ENCODE results near the gene PECR. TPM values are rescaled to one million over a fixed set of nuclear protein-coding genes. Genes with fewer than 3 reads are reported as not detected.

The PECR gene
- total and polyA plus RNA-seq, 5 experiments from 2014 or later = 15.7 to 33.3 (median 25.4) TPM

DNA sequence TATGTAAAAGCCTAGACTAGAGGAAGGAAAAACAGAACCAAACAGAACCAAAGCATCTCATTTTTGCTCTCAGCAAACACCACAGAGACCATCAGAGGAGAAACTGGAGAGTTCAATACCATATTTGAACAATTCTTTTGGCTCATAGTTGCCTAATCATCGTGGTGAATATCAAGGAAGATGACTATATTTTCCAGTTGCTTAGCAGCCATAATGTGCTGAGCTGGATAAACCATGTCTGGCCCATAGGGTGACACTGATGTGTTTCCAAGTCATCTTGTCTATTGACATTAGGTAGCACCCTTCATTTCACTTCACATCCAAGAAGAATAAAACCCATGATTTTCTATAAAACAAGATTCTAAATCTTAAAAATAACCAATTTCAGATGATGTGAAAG is 21.6 kb upstream of the PECR start:
- no peak for DNase-seq
- POLR2A ChIA-PET = interaction anchor here (0.5 kb wide), 1 partner anchor 16 kb away, joined by 3 read pairs; no protein-coding TSS in a partner anchor
- Mint-ChIP-seq H3K4me3 (no peak overlapping the region), H3K27ac (no peak overlapping the region), H3K27me3 (no peaks in the 10 kb centered on the region), H3K36me3 (peaks cover 0 to 15% (median 3%) of the 10 kb centered on the region in 3 donors), H3K9me3 (no peaks in the 10 kb centered on the region), H3K4me1 (peaks cover 0 to 4% (median under 1%) of the 10 kb centered on the region in 4 donors)
- ATAC-seq = no peak

DNA sequence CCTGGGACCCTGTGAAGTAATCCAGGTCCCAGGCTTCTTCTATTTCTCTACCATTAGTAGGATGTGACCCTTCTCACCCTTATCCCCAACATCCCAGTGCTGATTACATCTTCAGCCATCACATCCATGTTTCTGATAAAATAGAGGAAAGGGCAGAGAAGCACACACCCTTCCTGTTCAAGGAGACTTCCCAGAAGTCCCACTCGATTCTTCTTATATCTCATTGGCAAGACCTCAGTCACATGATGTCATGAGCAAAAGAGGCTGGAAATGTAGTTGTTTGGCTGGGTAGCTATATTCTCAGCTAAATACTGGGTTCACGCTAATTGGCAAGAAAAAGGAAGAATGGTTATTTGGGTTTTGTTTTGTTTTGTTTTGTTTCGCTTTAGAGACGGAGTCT is 19.5 kb upstream of the PECR start:
- H3K36me3 Mint-ChIP-seq = peaks cover 0 to 19% (median 3%) of the 10 kb centered on the region in 3 donors

DNA sequence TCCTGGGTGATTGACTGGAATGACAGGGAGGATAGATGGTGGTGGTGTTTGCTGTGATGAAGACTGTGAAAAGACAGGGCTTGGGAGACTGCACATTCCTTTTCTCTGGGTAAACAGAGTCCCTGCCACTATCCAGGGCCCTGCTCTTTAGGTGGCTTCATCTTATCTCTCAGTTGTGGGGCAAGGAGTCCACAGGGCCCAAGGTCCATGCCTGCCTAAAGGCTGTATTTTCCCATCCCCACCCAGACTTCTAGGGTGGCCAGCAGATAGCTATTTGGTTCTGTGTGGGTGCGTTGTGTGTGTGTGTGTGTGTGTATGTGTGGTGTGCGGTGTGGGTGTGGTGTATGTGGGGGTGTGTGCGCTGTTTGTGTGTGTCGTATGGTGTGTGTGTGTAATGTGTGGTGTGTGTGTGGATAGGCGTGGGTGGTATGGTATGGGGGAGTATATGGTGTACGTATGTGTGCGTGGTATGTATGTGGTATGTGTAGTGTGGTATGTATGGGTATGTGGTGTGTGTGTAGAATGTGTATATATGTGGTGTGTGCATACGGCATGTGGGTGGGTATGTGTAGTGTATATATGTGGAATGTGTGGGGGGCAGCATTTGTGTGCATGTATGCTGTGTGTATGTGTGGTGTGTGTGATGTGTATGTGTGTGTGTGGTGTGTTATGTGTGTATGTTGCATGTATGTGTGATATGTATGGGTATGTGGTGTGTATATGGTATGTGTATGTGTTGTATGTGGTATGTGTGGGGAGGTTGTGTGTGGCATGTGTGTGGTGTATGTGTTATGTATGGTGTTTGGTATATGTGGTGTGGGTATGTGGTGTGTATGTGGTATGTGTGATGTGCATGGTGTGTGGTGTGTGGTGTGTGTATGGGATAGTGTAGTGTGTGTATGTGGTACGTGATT is 17.1 kb upstream of the PECR start:
- Mint-ChIP-seq H3K4me3 (no peak overlapping the region), H3K4me1 (peaks cover 0 to 6% (median 0%) of the 10 kb centered on the region in 4 donors), H3K9me3 (no peaks in the 10 kb centered on the region), H3K27ac (no peak overlapping the region), H3K36me3 (peaks cover 5 to 25% (median 5%) of the 10 kb centered on the region in 3 donors), H3K27me3 (peaks cover 0 to 3% (median 0%) of the 10 kb centered on the region in 5 donors)
- DNase-seq (no peak), ATAC-seq (no peak)
- POLR2A ChIA-PET = interaction anchor here (0.5 to 1.0 kb wide), 2 partner anchors 10 to 20 kb away, joined by 3 read pairs; no protein-coding TSS in a partner anchor

More for the DNA sequence above, 19.5 kb upstream of the PECR start:
- no peak overlapping the region for H3K4me3 Mint-ChIP-seq
- no peaks in the 10 kb centered on the region for H3K27me3 Mint-ChIP-seq
- no peak for ATAC-seq
- no peak overlapping the region for H3K27ac Mint-ChIP-seq
- no peaks in the 10 kb centered on the region for H3K9me3 Mint-ChIP-seq
- no peak for DNase-seq
- POLR2A ChIA-PET = interaction anchor here (1.6 kb wide), 1 partner anchor 8 kb away, joined by 4 read pairs; no protein-coding TSS in a partner anchor
- peaks cover 0 to 4% (median 0%) of the 10 kb centered on the region in 4 donors for H3K4me1 Mint-ChIP-seq

DNA sequence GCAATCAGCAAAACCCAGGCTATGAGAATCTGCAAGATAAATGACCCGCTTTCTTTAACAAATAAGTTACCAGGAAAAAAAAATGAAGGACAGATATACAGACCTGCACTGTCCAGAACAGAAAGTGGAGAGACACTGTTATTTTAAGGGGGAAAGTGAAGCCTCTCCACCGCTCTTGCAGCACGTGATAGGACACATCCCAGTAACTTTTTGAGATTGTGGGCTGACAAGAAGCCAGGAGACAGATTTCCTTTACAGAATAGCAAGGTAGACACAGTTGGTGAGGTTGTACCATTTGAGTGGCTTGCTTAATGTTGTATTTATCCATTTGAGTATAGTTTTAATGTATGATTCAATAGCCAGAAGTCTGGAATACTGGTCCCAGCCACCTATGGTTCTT is 13.1 kb upstream of the PECR start:
- peaks cover 2 to 10% (median 5%) of the 10 kb centered on the region in 3 donors for H3K36me3 Mint-ChIP-seq
- peaks cover 0 to 3% (median 0%) of the 10 kb centered on the region in 5 donors for H3K27me3 Mint-ChIP-seq
- peak overlapping the region in 1 of 10 donors; percentile 40 for H3K27ac Mint-ChIP-seq
- DNase-seq = no peak
- ATAC-seq = no peak
- POLR2A ChIA-PET = interaction anchor here (1.3 to 1.7 kb wide), 2 partner anchors 10 to 15 kb away, joined by 6 to 8 read pairs; partner anchors contain the start of gene XRCC5
- peaks cover 0 to 9% (median 3%) of the 10 kb centered on the region in 4 donors for H3K4me1 Mint-ChIP-seq
- H3K4me3 Mint-ChIP-seq = no peak overlapping the region
- no peaks in the 10 kb centered on the region for H3K9me3 Mint-ChIP-seq

DNA sequence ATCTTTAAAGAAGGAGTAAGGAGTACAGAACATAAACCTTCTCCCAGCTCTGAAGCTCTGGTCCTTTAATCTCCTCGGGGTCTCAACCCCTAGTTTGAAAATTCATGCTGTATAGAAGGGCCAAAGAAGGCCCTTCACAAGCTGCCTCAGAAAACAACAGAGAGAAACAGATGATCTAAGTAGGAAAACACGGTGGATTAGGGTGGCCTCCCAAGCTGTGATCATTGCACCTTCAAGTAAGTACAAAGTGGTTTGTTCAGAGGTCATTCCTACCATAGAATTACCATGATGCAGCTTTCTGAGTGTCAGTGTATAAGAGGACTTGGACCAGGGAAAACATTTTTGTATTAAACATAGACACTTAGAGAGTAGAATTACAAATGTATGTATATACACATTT is 11.0 kb upstream of the PECR start:
- H3K4me1 Mint-ChIP-seq = peaks cover 0 to 9% (median 4%) of the 10 kb centered on the region in 4 donors
- DNase-seq = no peak
- no peak overlapping the region for H3K27ac Mint-ChIP-seq
- POLR2A ChIA-PET = interaction anchor here (0.7 to 1.9 kb wide), 4 partner anchors 9 to 16 kb away, joined by 3 to 6 read pairs (median 4); partner anchors contain the start of genes PECR, TMEM169 and XRCC5
- peaks cover 2 to 10% (median 5%) of the 10 kb centered on the region in 3 donors for H3K36me3 Mint-ChIP-seq
- ATAC-seq = no peak
- no peak overlapping the region for H3K4me3 Mint-ChIP-seq
- H3K27me3 Mint-ChIP-seq = peaks cover 0 to 3% (median 0%) of the 10 kb centered on the region in 5 donors
- no peaks in the 10 kb centered on the region for H3K9me3 Mint-ChIP-seq

DNA sequence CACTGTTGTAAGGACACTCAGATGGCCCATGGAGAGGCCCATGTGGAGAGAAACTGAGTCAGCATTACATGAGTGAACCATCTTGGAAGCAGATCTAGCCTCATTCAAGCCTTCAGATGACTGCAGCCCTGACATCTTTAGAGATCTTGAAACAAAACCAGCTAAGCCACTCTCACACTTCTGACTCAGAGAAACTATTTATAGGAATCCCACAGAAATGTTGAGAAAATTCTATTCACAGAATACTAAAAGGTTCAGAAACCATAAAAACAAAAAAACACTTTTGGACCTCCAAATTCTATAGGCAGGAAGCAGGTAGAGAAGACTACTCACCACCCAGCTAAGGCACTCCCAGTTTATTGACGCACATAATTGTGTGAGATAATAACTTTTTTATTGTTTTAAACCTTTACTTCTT is 8.8 kb upstream of the PECR start:
- Mint-ChIP-seq H3K9me3 (no peaks in the 10 kb centered on the region), H3K4me3 (no peak overlapping the region), H3K27ac (no peak overlapping the region), H3K4me1 (peaks cover 3 to 17% (median 14%) of the 10 kb centered on the region in 4 donors), H3K36me3 (no peaks in the 10 kb centered on the region), H3K27me3 (no peaks in the 10 kb centered on the region)
- ATAC-seq = no peak
- POLR2A ChIA-PET = interaction anchor here (2.1 kb wide), 1 partner anchor 18 kb away, joined by 9 read pairs; the partner anchor contains the start of gene XRCC5
- DNase-seq = no peak

DNA sequence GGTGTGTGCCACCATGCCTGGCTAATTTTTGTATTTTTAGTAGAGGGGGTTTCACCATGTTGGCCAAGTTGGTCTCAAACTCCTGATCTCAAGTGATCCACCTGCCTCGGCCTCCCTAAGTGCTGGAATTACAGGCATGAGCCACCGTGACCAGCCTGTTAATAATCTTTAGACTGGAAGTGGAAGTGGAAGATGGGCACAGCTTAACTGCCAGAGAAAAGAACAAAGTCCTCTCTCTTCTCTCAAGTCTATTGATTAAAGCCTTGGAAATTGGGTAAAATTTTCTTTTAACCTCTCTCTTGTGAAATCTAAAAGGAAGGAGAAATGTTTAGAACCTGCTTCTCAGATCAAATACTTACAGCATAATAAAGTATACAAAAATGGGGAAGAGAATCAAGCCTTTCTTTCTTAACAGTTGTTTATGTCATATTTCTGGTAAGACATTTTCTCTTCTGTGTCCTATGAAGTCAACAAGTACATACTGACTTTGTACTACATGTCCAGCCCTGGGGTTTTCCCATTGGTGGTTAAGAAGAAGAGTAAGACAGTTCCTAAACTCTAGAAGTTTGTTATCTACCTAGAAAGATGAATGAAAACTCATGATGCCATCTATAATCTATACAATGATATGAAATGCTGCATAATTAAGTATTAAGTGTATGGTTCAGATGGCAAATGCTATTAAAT is 4.7 kb upstream of the PECR start:
- peaks cover 27 to 55% (median 52%) of the 10 kb centered on the region in 4 donors for H3K4me1 Mint-ChIP-seq
- ATAC-seq (no peak), DNase-seq (no peak)
- no peaks in the 10 kb centered on the region for H3K36me3 Mint-ChIP-seq
- POLR2A ChIA-PET = interaction anchor here (0.9 to 5.9 kb wide), 3 partner anchors 8 to 27 kb away, joined by 3 to 96 read pairs (median 8); partner anchors contain the start of gene XRCC5
- no peaks in the 10 kb centered on the region for H3K9me3 Mint-ChIP-seq
- peak overlapping the region in 1 of 10 donors; percentile 17 for H3K4me3 Mint-ChIP-seq
- H3K27ac Mint-ChIP-seq = peak overlapping the region in 9 of 10 donors; percentile 21 to 98 (median 86)
- H3K27me3 Mint-ChIP-seq = no peaks in the 10 kb centered on the region

DNA sequence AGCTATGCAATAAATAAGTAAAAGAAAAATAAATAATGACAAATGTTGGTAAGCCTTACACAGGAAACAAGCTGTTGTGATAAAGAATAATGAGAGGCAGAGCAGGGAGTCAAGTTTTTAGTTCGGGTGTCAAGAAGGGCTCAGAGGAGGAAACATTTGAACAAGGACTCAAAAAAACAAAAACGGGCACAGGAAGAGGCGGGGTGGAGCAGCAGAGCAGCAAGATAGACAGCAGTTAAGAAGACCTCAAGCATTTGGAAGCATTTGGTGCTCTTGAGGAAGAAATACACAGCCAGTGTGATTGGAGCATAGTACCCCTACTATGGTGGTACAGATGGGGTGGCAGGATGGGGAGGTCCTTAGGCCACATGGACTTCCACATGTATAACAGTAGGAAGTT is 2.9 kb upstream of the PECR start:
- H3K36me3 Mint-ChIP-seq = no peaks in the 10 kb centered on the region
- ATAC-seq = peak; percentile 35 to 42
- DNase-seq = peak in 4 of 10 donors; percentile 29 to 65 (median 44)
- peak overlapping the region; percentile 53 to 97 (median 88) for H3K4me3 Mint-ChIP-seq
- H3K4me1 Mint-ChIP-seq = peaks cover 24 to 65% (median 62%) of the 10 kb centered on the region in 4 donors
- POLR2A ChIA-PET = interaction anchor here (0.6 to 5.9 kb wide), 8 partner anchors 10 to 327 kb away, joined by 4 to 96 read pairs (median 6); partner anchors contain the start of genes SMARCAL1 and XRCC5
- H3K27ac Mint-ChIP-seq = peak overlapping the region; percentile 86 to 98 (median 94)
- no peaks in the 10 kb centered on the region for H3K9me3 Mint-ChIP-seq
- H3K27me3 Mint-ChIP-seq = no peaks in the 10 kb centered on the region

DNA sequence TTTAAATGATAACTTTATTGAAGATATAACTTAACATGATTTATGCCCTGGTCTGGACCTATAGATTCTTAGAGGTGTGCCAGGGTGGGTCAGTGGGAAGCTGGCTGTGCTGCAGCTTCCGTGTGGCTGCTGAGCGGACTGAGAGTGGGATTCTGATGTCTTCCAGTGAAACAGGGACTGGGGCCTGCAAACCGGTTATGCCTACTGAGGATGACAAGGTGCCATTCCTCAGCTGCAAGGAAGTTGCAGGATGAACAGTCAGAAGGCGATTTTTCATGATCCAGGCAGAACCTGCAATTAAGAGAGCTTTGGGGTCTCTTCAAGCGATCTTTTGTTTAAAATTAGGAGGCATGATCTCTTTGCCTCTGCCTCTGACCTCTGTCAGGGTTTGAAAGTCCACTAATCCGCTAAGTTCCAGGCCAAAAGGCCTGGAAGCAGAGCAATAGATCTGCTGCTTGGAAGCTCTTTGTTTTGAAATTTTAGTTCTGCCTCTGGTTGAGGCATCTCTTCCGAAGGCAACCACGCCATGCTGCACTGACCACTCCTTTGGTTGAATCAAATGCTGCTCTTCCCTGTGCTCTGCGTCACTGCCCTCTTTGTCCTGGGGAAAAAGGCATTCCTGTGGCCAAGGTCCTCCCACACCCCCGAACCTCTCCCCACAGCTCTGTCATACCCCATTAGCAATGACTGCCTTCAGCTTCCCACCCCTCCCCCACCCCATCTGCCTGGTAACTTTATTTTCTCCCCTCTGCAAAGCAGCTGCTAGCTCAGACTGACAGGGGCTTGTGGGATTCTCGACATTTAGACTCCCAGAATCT is 2.1 kb upstream of the PECR start:
- Mint-ChIP-seq H3K36me3 (no peaks in the 10 kb centered on the region), H3K4me1 (peaks cover 24 to 68% (median 63%) of the 10 kb centered on the region in 4 donors), H3K4me3 (peak overlapping the region; percentile 77 to 97 (median 90)), H3K9me3 (no peaks in the 10 kb centered on the region), H3K27ac (peak overlapping the region; percentile 86 to 98 (median 94)), H3K27me3 (no peaks in the 10 kb centered on the region)
- DNase-seq = peak in 1 of 10 donors; percentile 3
- ATAC-seq = no peak
- POLR2A ChIA-PET = interaction anchor here (0.7 to 5.9 kb wide), 9 partner anchors 9 to 328 kb away, joined by 3 to 96 read pairs (median 4); partner anchors contain the start of genes SMARCAL1 and XRCC5

DNA sequence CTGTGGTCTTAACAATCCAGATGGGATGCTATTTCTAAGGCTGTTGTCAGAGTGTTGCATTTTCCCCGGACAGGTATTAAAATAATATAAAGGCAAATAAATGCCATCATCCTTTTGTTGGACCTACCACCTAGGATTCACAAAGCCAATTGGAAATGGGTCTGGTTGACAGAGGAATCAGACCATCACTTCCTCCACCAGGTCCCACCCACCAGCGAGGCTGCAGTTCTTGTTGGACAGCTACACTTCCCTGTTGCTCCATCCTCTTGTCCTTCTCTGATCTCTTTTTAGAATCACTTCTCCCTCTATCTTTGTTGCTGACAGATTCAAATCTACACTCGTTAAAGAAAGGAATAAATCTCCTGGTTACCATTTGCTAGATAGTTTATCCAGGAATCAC is 1.2 kb upstream of the PECR start:
- peak overlapping the region; percentile 86 to 98 (median 94) for H3K27ac Mint-ChIP-seq
- POLR2A ChIA-PET = interaction anchor here (0.7 to 5.9 kb wide), 5 partner anchors 10 to 50 kb away, joined by 3 to 96 read pairs (median 7); partner anchors contain the start of gene XRCC5
- peak in 1 of 10 donors; percentile 11 for DNase-seq
- ATAC-seq = no peak
- H3K27me3 Mint-ChIP-seq = no peaks in the 10 kb centered on the region
- H3K36me3 Mint-ChIP-seq = no peaks in the 10 kb centered on the region
- peak overlapping the region; percentile 86 to 99 (median 93) for H3K4me3 Mint-ChIP-seq
- no peaks in the 10 kb centered on the region for H3K9me3 Mint-ChIP-seq
- H3K4me1 Mint-ChIP-seq = peaks cover 24 to 71% (median 65%) of the 10 kb centered on the region in 4 donors

DNA sequence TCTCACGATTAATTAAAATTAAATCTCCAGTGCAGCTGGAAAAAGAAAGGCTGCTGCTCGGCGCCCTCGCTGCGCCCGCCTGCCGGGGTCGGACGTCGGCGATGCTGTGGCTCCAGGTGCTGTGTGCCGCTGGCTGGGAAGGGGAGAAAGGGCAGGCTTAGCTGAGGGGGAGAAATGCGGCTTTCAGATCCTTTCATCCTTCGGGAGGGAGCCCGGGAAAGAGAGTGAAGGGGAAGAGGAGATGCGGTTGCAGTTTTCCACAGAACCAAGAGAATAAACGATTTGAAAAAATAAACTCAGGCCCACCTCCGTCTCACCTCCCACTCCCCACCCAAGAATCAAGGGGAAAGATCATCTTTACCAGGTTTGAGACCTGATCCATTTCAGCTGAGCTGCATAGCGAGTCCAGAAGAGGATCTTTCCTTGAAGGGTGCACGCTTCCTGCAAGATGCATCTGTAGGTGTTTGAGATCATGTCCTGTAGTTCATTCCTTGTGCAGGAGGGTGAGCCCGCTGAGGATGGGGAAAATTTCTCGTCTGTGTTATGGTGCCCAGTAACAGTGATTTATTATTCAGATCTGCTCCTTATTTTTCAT is 605 bp upstream of the PECR start:
- H3K4me3 Mint-ChIP-seq = peak overlapping the region; percentile 86 to 99 (median 93)
- peak overlapping the region; percentile 86 to 98 (median 94) for H3K27ac Mint-ChIP-seq
- peaks cover 24 to 74% (median 65%) of the 10 kb centered on the region in 4 donors for H3K4me1 Mint-ChIP-seq
- H3K36me3 Mint-ChIP-seq = no peaks in the 10 kb centered on the region
- no peaks in the 10 kb centered on the region for H3K27me3 Mint-ChIP-seq
- POLR2A ChIA-PET = interaction anchor here (1.0 to 5.9 kb wide), 8 partner anchors 9 to 51 kb away, joined by 3 to 96 read pairs (median 7); partner anchors contain the start of gene XRCC5
- H3K9me3 Mint-ChIP-seq = no peaks in the 10 kb centered on the region
- DNase-seq = peak in 1 of 10 donors; percentile 12
- peak; percentile 13 to 26 for ATAC-seq
